Subcutaneous abdominal adipose tissue (tissue), 5 donors: ENCODE data around the gene CDH15.

Experiments
- H3K27ac ChIP-seq: one replicate; pipeline ENCODE4 v1.7.0; 2013; ENCODE audit warnings: low read depth, mild to moderate bottlenecking, inconsistent platforms, low read length, moderate library complexity
- H3K27me3 ChIP-seq, 5 donors: one replicate each; pipeline ENCODE4 v1.7.0; 2013; ENCODE audit warnings: low read length in 5 of 5, inconsistent platforms in 1 of 5; ENCODE audit not compliant: control insufficient read depth in 5 of 5, insufficient read depth in 4 of 5
- H3K36me3 ChIP-seq, 5 donors: one replicate each; pipeline ENCODE4 v1.7.0; 2013; ENCODE audit warnings: low read length in 5 of 5; ENCODE audit not compliant: control insufficient read depth in 5 of 5, insufficient read depth in 5 of 5
- H3K4me1 ChIP-seq, 5 donors: one replicate each; pipeline ENCODE4 v1.7.0; 2013; ENCODE audit warnings: low read length in 5 of 5, mild to moderate bottlenecking in 3 of 5, moderate library complexity in 1 of 5; ENCODE audit not compliant: control insufficient read depth in 5 of 5, insufficient read depth in 5 of 5
- H3K4me3 ChIP-seq, 5 donors: one replicate each; pipeline ENCODE4 v1.7.0; 2013; ENCODE audit warnings: low read length in 5 of 5, low read depth in 1 of 5
- H3K9ac ChIP-seq, 5 donors: one replicate each; pipeline ENCODE4 v1.7.0; 2013; ENCODE audit warnings: low read length in 5 of 5, mild to moderate bottlenecking in 4 of 5, moderate library complexity in 3 of 5
- H3K9me3 ChIP-seq, 5 donors: one replicate each; pipeline ENCODE4 v1.7.0; 2013; ENCODE audit warnings: low read length in 5 of 5; ENCODE audit not compliant: control insufficient read depth in 5 of 5
- donor health status: healthy.
- donor health status: healthy.
- donor health status: healthy.
- donor health status: healthy.
- donor health status: healthy.

Gene CDH15

GRCh38 chr16:89147085-89147817, 24.3 kb upstream of the CDH15 start:
- peaks cover 0 to 6% (median 0%) of the 10 kb centered on the region in 5 donors for H3K9me3 ChIP-seq
- no peaks in the 10 kb centered on the region for H3K4me1 ChIP-seq
- H3K27ac ChIP-seq: no peak overlapping the region
- peaks cover 3 to 84% (median 55%) of the 10 kb centered on the region in 5 donors for H3K36me3 ChIP-seq
- no peak overlapping the region for H3K4me3 ChIP-seq
- no peak overlapping the region for H3K9ac ChIP-seq
- H3K27me3 ChIP-seq: no peaks in the 10 kb centered on the region

- Histone ChIP-seq H3K4me3 (no peak overlapping the region), H3K9me3 (peaks cover 0 to 6% (median 0%) of the 10 kb centered on the region in 5 donors), H3K9ac (no peak overlapping the region), H3K27me3 (no peaks in the 10 kb centered on the region), H3K36me3 (peaks cover 3 to 71% (median 47%) of the 10 kb centered on the region in 5 donors), H3K4me1 (peaks cover 0 to 3% (median 1%) of the 10 kb centered on the region in 5 donors), H3K27ac (no peak overlapping the region)
These were observed 22.2 kb upstream of the CDH15 start for GRCh38 chr16:89149386-89149785.

DNA sequence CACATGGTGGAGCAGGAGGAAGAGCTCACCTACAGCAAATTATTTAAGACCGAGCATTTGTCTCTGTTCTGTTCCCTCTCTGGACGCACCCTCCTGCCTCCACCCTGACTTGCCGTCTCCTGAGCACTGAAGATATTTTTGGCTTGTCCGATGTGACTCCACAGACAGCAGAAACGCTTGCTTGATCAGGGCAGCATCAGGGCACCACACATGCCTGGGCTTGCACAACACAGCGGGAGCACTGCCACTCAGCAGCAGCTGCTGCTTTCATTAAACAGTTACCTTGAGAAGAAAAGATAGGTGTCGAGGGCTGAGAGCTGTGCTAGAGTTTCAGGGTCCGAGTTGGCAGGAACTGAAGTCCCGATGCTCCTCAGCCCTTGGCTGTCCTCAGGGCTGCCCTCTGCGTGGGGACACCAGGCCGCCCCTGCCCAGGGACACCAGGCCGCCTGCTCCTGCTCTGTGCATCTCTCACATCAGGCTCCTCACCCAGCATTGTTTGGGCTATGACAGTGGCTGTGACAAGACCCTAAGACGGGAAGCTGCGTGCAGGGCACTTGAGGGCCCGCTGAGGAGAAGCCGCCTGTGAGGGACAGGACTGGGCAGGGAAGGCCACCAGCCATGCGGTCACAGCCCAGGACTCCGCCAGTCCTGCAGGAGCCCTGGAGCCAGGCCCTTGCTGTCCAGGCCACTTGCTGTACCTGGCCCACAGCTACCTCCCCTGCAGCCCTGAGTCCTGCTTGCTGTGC, 21.3 kb upstream of the CDH15 start:
- Histone ChIP-seq H3K4me3 (no peak overlapping the region), H3K27ac (no peak overlapping the region), H3K36me3 (peaks cover 3 to 63% (median 40%) of the 10 kb centered on the region in 5 donors), H3K4me1 (peaks cover 3 to 12% (median 10%) of the 10 kb centered on the region in 5 donors), H3K9me3 (peaks cover 0 to 6% (median 0%) of the 10 kb centered on the region in 5 donors), H3K27me3 (no peaks in the 10 kb centered on the region), H3K9ac (no peak overlapping the region)

GRCh38 chr16:89150981-89151380, 20.6 kb upstream of the CDH15 start:
- H3K4me3 ChIP-seq: no peak overlapping the region
- H3K36me3 ChIP-seq: peaks cover 3 to 55% (median 33%) of the 10 kb centered on the region in 5 donors

GRCh38 chr16:89152831-89153700, 18.5 kb upstream of the CDH15 start:
- Histone ChIP-seq H3K27me3 (no peaks in the 10 kb centered on the region), H3K36me3 (peaks cover 3 to 44% (median 25%) of the 10 kb centered on the region in 5 donors), H3K4me3 (no peak overlapping the region), H3K4me1 (peaks cover 10 to 33% (median 31%) of the 10 kb centered on the region in 5 donors), H3K9ac (no peak overlapping the region), H3K9me3 (peaks cover 0 to 6% (median 0%) of the 10 kb centered on the region in 5 donors), H3K27ac (no peak overlapping the region)

More at GRCh38 chr16:89150981-89151380, 20.6 kb upstream of the CDH15 start:
- H3K9ac ChIP-seq: no peak overlapping the region
- peaks cover 0 to 6% (median 0%) of the 10 kb centered on the region in 5 donors for H3K9me3 ChIP-seq
- H3K4me1 ChIP-seq: peaks cover 10 to 18% (median 17%) of the 10 kb centered on the region in 5 donors
- no peak overlapping the region for H3K27ac ChIP-seq
- H3K27me3 ChIP-seq: no peaks in the 10 kb centered on the region

- H3K27ac ChIP-seq: no peak overlapping the region
- peaks cover 10 to 33% (median 31%) of the 10 kb centered on the region in 5 donors for H3K4me1 ChIP-seq
- no peak overlapping the region for H3K4me3 ChIP-seq
- no peak overlapping the region for H3K9ac ChIP-seq
- peaks cover 3 to 39% (median 23%) of the 10 kb centered on the region in 5 donors for H3K36me3 ChIP-seq
- peaks cover 0 to 6% (median 0%) of the 10 kb centered on the region in 5 donors for H3K9me3 ChIP-seq
- no peaks in the 10 kb centered on the region for H3K27me3 ChIP-seq
These were observed 17.7 kb upstream of the CDH15 start for GRCh38 chr16:89153848-89154271.

- Histone ChIP-seq H3K27ac (no peak overlapping the region), H3K4me1 (peaks cover 10 to 33% (median 31%) of the 10 kb centered on the region in 5 donors), H3K9me3 (peaks cover 0 to 2% (median 0%) of the 10 kb centered on the region in 5 donors), H3K4me3 (peak overlapping the region in 1 of 5 donors; percentile 14), H3K27me3 (peaks cover 0 to 4% (median under 1%) of the 10 kb centered on the region in 5 donors), H3K36me3 (peaks cover 3 to 33% (median 21%) of the 10 kb centered on the region in 5 donors), H3K9ac (no peak overlapping the region)
These were observed 17.0 kb upstream of the CDH15 start for GRCh38 chr16:89154390-89155183.

GRCh38 chr16:89155184-89155679, 16.3 kb upstream of the CDH15 start:
- no peaks in the 10 kb centered on the region for H3K9me3 ChIP-seq
- no peak overlapping the region for H3K27ac ChIP-seq
- peaks cover 10 to 33% (median 31%) of the 10 kb centered on the region in 5 donors for H3K4me1 ChIP-seq
- peak overlapping the region in 1 of 5 donors; percentile 2 for H3K4me3 ChIP-seq
- peaks cover 0 to 9% (median 2%) of the 10 kb centered on the region in 5 donors for H3K27me3 ChIP-seq
- no peak overlapping the region for H3K9ac ChIP-seq
- H3K36me3 ChIP-seq: peaks cover 3 to 27% (median 16%) of the 10 kb centered on the region in 5 donors
